Bronchial epithelial cell (primary cell): Measurements from ENCODE around the gene KLKB1. TPM values are rescaled to one million over a fixed set of nuclear protein-coding genes. Genes with fewer than 3 reads are reported as not detected.

Experiments
- DNase-seq: peaks from one replicate; pipeline ENCODE4 v3.0.0-alpha.2; 2010; ENCODE audit warnings: low read depth
- FAIRE-seq: peaks from 2 replicates; lab custom pipeline; 2011; peaks lifted over from hg19 to GRCh38; lab: Jason Lieb, UNC
- H3K27me3 ChIP-seq: 2 replicates; pipeline ENCODE4 v1.5.1; 2011; ENCODE audit warnings: low read length; ENCODE audit not compliant: control insufficient read depth, insufficient read depth
- H3K36me3 ChIP-seq: 2 replicates; pipeline ENCODE4 v1.5.1; 2011; ENCODE audit warnings: low read length; ENCODE audit not compliant: control insufficient read depth, insufficient read depth
- H3K4me3 ChIP-seq: 2 replicates; pipeline ENCODE4 v1.5.1; 2011; ENCODE audit warnings: mild to moderate bottlenecking, low read depth, low read length, control low read depth
- total RNA-seq: library from RNA; depleted of rRNA; stranded (reverse); fragments of >200 nt; gene quantifications from 2 replicates; pipeline ENCODE4 v1.2.1, GENCODE V29; 2014
- TF ChIP-seq, protein P1 (sequence below): IDR thresholded peaks from 2 replicates; pipeline ENCODE4 v1.5.1; 2011; ENCODE audit warnings: mild to moderate bottlenecking, moderate library complexity, low read length, control low read depth, inconsistent platforms; ENCODE audit not compliant: insufficient read depth, severe bottlenecking

The KLKB1 gene
- not detected in 2 replicates for total RNA-seq

DNA sequence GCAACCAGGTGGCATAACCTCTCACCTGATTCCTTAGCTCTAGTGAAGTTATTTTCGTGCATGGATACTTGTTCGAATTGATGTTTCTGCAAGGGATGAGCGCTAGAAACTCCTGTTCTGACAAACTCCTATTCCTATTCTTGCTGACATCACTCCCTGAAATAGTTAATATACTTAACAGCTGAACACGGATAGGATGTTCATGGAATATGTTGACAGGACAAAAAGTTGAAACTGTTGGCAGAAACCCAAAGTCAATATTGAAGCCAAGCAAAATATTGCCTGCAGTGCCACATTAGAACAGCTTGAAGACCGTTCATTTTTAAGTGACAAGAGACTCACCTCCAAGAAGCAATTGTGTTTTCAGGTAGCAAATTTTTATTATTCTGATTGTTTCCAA is at the start of gene KLKB1:
Gene KLKB1 (plus strand): TSS at position 287 of the 400 bp plus-strand sequence. CDS start 689 bp downstream, outside the sequence.
- TF ChIP-seq, protein P1, sequence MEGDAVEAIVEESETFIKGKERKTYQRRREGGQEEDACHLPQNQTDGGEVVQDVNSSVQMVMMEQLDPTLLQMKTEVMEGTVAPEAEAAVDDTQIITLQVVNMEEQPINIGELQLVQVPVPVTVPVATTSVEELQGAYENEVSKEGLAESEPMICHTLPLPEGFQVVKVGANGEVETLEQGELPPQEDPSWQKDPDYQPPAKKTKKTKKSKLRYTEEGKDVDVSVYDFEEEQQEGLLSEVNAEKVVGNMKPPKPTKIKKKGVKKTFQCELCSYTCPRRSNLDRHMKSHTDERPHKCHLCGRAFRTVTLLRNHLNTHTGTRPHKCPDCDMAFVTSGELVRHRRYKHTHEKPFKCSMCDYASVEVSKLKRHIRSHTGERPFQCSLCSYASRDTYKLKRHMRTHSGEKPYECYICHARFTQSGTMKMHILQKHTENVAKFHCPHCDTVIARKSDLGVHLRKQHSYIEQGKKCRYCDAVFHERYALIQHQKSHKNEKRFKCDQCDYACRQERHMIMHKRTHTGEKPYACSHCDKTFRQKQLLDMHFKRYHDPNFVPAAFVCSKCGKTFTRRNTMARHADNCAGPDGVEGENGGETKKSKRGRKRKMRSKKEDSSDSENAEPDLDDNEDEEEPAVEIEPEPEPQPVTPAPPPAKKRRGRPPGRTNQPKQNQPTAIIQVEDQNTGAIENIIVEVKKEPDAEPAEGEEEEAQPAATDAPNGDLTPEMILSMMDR: no peak
- peak; percentile 27 for DNase-seq
- Histone ChIP-seq H3K36me3 (no peaks in the 10 kb centered on the region), H3K4me3 (no peak within 1 kb of the TSS), H3K27me3 (no peaks in the 10 kb centered on the region)
- no peak for FAIRE-seq

- Histone ChIP-seq H3K36me3 (no peaks in the 10 kb centered on the region), H3K4me3 (no peak overlapping the region), H3K27me3 (no peaks in the 10 kb centered on the region)
- FAIRE-seq (no peak), DNase-seq (no peak)
- TF ChIP-seq, protein P1: no peak
Measured at GRCh38 chr4:186188107-186188506, 39.2 kb upstream of the KLKB1 start.

GRCh38 chr4:186189656-186190055 is 37.7 kb upstream of the KLKB1 start:
- DNase-seq: no peak
- no peaks in the 10 kb centered on the region for H3K27me3 ChIP-seq
- no peaks in the 10 kb centered on the region for H3K36me3 ChIP-seq
- H3K4me3 ChIP-seq: no peak overlapping the region
- no peak for FAIRE-seq
- TF ChIP-seq, protein P1: no peak

GRCh38 chr4:186190581-186191199 is 36.6 kb upstream of the KLKB1 start:
- peak overlapping the region; percentile 76 for H3K4me3 ChIP-seq
- TF ChIP-seq, protein P1: no peak
- H3K27me3 ChIP-seq: no peaks in the 10 kb centered on the region
- H3K36me3 ChIP-seq: no peaks in the 10 kb centered on the region
- peak; percentile 14 for DNase-seq
- FAIRE-seq: no peak

DNA sequence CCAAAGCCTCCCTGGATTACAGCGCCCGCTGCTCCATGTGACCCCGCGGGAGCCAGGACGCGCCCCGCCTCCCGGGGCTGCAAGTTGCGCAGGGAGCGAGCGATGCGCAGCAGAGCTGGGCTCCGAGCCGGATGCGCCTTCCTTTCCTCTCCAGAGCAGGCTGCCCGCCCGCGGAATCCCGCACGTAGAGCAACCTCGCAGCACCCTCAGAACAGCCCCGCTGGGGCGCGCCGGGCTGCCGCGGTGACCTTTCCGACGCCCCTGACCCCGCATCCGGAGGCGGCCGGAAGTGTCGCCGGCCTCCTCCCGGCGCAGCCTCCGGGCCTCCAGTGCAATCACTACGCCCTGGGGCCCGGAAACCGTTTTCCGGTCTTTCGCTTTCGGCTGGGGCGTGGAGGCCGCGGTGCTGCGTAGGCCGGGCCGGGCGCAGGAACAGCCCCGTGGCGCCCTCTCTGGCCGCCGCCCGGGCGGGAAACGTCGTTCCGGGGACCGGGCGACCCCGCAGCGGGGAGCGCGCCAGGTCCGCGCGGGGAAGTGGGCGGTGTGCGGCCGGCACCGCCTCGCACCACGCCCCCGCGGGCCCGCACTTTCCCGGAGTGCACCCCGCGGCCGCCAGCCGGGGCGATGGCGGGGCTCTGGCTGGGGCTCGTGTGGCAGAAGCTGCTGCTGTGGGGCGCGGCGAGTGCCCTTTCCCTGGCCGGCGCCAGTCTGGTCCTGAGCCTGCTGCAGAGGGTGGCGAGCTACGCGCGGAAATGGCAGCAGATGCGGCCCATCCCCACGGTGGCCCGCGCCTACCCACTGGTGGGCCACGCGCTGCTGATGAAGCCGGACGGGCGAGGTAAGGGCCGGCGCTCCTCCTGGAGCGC is 35.9 kb upstream of the KLKB1 start, which contains the start of gene CYP4V2:
Gene CYP4V2 (plus strand): TSS at position 368 of the 866 bp plus-strand sequence. CDS start 257 bp downstream, at position 625.
- no peak for FAIRE-seq
- no peaks in the 10 kb centered on the region for H3K27me3 ChIP-seq
- DNase-seq: peak; percentile 51
- TF ChIP-seq, protein P1: peak; percentile 36
- H3K36me3 ChIP-seq: no peaks in the 10 kb centered on the region
- peak within 1 kb of the TSS; percentile 76 for H3K4me3 ChIP-seq
